Smooth muscle cell (in vitro differentiated cells): Measurements from ENCODE around the gene SMARCD2. TPM values are rescaled to one million over a fixed set of nuclear protein-coding genes. Genes with fewer than 3 reads are reported as not detected.

Experiments
- DNase-seq: peaks from one replicate; lab custom pipeline; 2025; ENCODE audit not compliant: unreplicated experiment; lab: John Stamatoyannopoulos, UW
- H2AFZ ChIP-seq: fragments of 200-600 bp; sonication (generic); 2 replicates; pipeline ENCODE4 v1.6.0; 2016; ENCODE audit warnings: antibody characterized with exemption, low read depth, mild to moderate bottlenecking
- H3F3A ChIP-seq: fragments of 200-600 bp; sonication (generic); 2 replicates; pipeline ENCODE4 v1.6.0; 2017; ENCODE audit warnings: antibody characterized with exemption, low read depth
- H3K27ac ChIP-seq: fragments of 200-600 bp; sonication (generic); 2 replicates; pipeline ENCODE4 v1.5.1; 2016; ENCODE audit warnings: low read depth, mild to moderate bottlenecking
- H3K27me3 ChIP-seq: fragments of 200-600 bp; sonication (generic); 2 replicates; pipeline ENCODE4 v1.6.1; 2016; ENCODE audit warnings: low read depth, mild to moderate bottlenecking
- H3K36me3 ChIP-seq: fragments of 200-600 bp; sonication (generic); 2 replicates; pipeline ENCODE4 v1.5.1; 2016; ENCODE audit warnings: low read depth
- H3K4me1 ChIP-seq: fragments of 200-600 bp; sonication (generic); 2 replicates; pipeline ENCODE4 v1.5.1; 2016; ENCODE audit warnings: low read depth
- H3K4me2 ChIP-seq: fragments of 200-600 bp; sonication (generic); 2 replicates; pipeline ENCODE4 v1.6.0; 2016; ENCODE audit warnings: mild to moderate bottlenecking
- H3K4me3 ChIP-seq: fragments of 200-600 bp; sonication (generic); 2 replicates; pipeline ENCODE4 v1.5.1; 2016; ENCODE audit warnings: mild to moderate bottlenecking
- H3K79me2 ChIP-seq: fragments of 200-600 bp; sonication (generic); 2 replicates; pipeline ENCODE4 v1.6.0; 2016; ENCODE audit warnings: low read depth, mild to moderate bottlenecking
- H3K9ac ChIP-seq: fragments of 200-600 bp; sonication (generic); 2 replicates; pipeline ENCODE4 v1.6.0; 2016; ENCODE audit warnings: low read depth
- H3K9me3 ChIP-seq: fragments of 200-600 bp; sonication (generic); replicated peaks from 2 replicates; pipeline ENCODE4 v1.5.1; 2016; ENCODE audit warnings: low read depth
- H4K20me1 ChIP-seq: fragments of 200-600 bp; sonication (generic); 2 replicates; pipeline ENCODE4 v1.6.0; 2016; ENCODE audit warnings: low read depth
- CTCF ChIP-seq: fragments of 200-600 bp; sonication (generic); IDR thresholded peaks from 2 replicates; pipeline ENCODE4 v1.5.1; 2017; ENCODE audit warnings: borderline replicate concordance, mild to moderate bottlenecking, antibody characterized with exemption; ENCODE audit not compliant: insufficient read depth, poor library complexity, severe bottlenecking
- WGBS: methylation state at CpG from one replicate; pipeline ENCODE4 v1.1.7; 2016; ENCODE audit warnings: low lambda C conversion rate; 5-methylcytosine and 5-hydroxymethylcytosine counted together
- polyA plus RNA-seq: library from polyadenylated mRNA; unstranded; fragments of >200 nt; fragmentation: Nextera tagmentation; extraction: Ambion mirVana; gene quantifications from 2 replicates; pipeline ENCODE4 v1.2.1, GENCODE V29; 2016
- total RNA-seq: library from RNA; depleted of rRNA; stranded (reverse); fragments of >200 nt; gene quantifications from 2 replicates; pipeline ENCODE4 v1.2.3, GENCODE V29; 2014

SMARCD2 gene
- total and polyA plus RNA-seq, 2 experiments from 2014 or later = 41.9 to 43.7 TPM

DNA sequence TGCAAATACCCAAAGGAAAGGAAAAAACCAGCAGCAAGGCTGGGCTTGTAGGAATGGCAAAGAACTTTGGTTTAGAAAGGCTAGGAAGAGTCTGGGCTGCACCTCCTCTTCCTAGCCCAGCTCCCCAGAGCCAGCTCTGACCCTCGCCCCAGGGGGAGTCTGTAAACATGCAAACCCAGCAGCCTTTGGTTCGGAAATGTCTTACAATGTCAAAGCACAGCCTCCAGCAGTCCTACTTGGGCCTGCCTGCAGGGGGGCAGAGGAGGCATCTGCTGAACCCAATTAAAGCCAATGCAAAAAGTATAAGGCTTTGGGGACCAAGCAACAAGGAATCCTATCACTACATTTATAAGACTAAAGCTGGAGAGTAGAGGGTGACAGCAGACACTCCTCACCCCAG lies 10.0 kb downstream of the SMARCD2 start:
- Histone ChIP-seq H3K4me2 (no peak overlapping the region), H2AFZ (no peak overlapping the region), H3K27me3 (no peaks in the 10 kb centered on the region), H3K9ac (no peak overlapping the region), H3K4me1 (peaks cover 8% of the 10 kb centered on the region), H3K9me3 (no peaks in the 10 kb centered on the region), H3K36me3 (no peaks in the 10 kb centered on the region), H3K4me3 (no peak overlapping the region), H4K20me1 (peaks cover 19% of the 10 kb centered on the region), H3K79me2 (peaks cover 36% of the 10 kb centered on the region), H3F3A (no peaks in the 10 kb centered on the region), H3K27ac (no peak overlapping the region)
- no peak for DNase-seq
- 81% methylated on average over 2 of the region's 2 CpGs for WGBS
- TF ChIP-seq CTCF = no peak

DNA sequence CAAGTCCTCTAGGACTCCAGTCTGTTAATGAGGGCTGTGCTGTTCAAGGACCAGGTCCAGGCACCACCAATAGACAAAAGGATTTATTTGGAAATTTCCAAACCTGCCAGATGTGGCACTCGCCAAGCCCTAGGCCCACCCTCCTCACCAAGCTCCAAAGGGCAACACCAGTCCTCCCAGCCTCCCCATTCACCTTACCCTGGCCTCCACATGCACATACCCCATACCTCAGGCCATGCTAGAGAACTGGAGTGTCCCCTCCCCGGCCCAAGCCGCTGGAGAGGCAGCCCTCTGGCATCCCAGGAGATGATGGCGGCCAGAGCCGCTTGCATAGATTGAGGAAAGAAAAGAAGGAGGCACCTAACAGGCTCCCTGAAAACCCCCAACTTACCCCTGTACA lies 10.5 kb downstream of the SMARCD2 start:
- H2AFZ ChIP-seq = no peak overlapping the region
- H3K36me3 ChIP-seq = no peaks in the 10 kb centered on the region
- DNase-seq = no peak
- H3K4me1 ChIP-seq = peaks cover 8% of the 10 kb centered on the region
- no peak overlapping the region for H3K4me2 ChIP-seq
- peaks cover 14% of the 10 kb centered on the region for H4K20me1 ChIP-seq
- H3K27me3 ChIP-seq = no peaks in the 10 kb centered on the region
- H3K9ac ChIP-seq = no peak overlapping the region
- no peak overlapping the region for H3K27ac ChIP-seq
- no peak for TF ChIP-seq CTCF
- no peaks in the 10 kb centered on the region for H3F3A ChIP-seq
- H3K4me3 ChIP-seq = no peak overlapping the region
- WGBS = 97% methylated on average over 5 of the region's 5 CpGs
- H3K79me2 ChIP-seq = peaks cover 32% of the 10 kb centered on the region
- H3K9me3 ChIP-seq = no peaks in the 10 kb centered on the region

- Histone ChIP-seq H3K79me2 (peaks cover 29% of the 10 kb centered on the region), H3F3A (no peaks in the 10 kb centered on the region), H3K4me3 (no peak overlapping the region), H3K36me3 (no peaks in the 10 kb centered on the region), H4K20me1 (peaks cover 9% of the 10 kb centered on the region), H3K27ac (no peak overlapping the region), H3K27me3 (no peaks in the 10 kb centered on the region), H3K9me3 (no peaks in the 10 kb centered on the region), H2AFZ (no peak overlapping the region), H3K4me2 (no peak overlapping the region), H3K4me1 (peaks cover 8% of the 10 kb centered on the region), H3K9ac (no peak overlapping the region)
- no peak for DNase-seq
- TF ChIP-seq CTCF = no peak
- 97% methylated on average over 8 of the region's 8 CpGs for WGBS
These were observed 11.0 kb downstream of the SMARCD2 start for GRCh38 chr17:63831505-63831904.

DNA sequence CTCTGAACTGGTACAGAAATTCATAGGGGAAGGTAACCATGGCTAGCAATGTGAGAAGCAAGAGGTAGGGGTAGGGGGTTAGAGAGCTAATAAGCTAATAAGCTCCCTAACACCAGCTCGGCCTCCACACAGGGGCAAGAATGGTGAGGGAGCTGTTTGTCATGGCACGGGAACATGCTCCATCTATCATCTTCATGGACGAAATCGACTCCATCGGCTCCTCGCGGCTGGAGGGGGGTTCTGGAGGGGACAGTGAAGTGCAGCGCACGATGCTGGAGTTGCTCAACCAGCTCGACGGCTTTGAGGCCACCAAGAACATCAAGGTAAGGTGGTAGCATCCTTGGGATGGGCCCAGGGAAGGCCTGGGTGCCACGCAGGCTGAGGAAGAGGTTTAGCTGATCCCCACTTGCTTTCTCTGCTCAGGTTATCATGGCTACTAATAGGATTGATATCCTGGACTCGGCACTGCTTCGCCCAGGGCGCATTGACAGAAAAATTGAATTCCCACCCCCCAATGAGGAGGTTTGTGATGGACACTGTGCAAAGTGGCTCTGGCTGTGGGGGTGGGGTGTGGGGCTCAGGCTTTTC lies 11.5 kb downstream of the SMARCD2 start:
- no peak overlapping the region for H3K4me2 ChIP-seq
- H4K20me1 ChIP-seq = peaks cover 9% of the 10 kb centered on the region
- H3K79me2 ChIP-seq = peaks cover 29% of the 10 kb centered on the region
- H3K4me1 ChIP-seq = peaks cover 12% of the 10 kb centered on the region
- no peak overlapping the region for H3K9ac ChIP-seq
- TF ChIP-seq CTCF = no peak
- no peak for DNase-seq
- H3K27me3 ChIP-seq = no peaks in the 10 kb centered on the region
- WGBS = 92% methylated on average over 15 of the region's 15 CpGs
- H2AFZ ChIP-seq = no peak overlapping the region
- H3K4me3 ChIP-seq = no peak overlapping the region
- no peaks in the 10 kb centered on the region for H3K9me3 ChIP-seq
- H3K27ac ChIP-seq = no peak overlapping the region
- no peaks in the 10 kb centered on the region for H3F3A ChIP-seq
- H3K36me3 ChIP-seq = no peaks in the 10 kb centered on the region
